GM21576 (cell line): ENCODE measurements around the gene GPR171.

ENCODE experiments used
- ATAC-seq: cut with Tn5 transposase; IDR thresholded peaks from one replicate; pipeline ENCODE4 v1.9.1; 2021; ENCODE audit warnings: mild to moderate bottlenecking, moderate library complexity; ENCODE audit not compliant: unreplicated experiment

Gene GPR171

GRCh38 chr3:151182349-151183079 lies 20.5 kb downstream of the GPR171 start:
- no peak for ATAC-seq

- ATAC-seq: no peak
Observed at GRCh38 chr3:151178208-151178845, 24.7 kb downstream of the GPR171 start.

GRCh38 chr3:151175952-151176351 lies 27.1 kb downstream of the GPR171 start:
- ATAC-seq: no peak

GRCh38 chr3:151174351-151174750 lies 28.7 kb downstream of the GPR171 start:
- no peak for ATAC-seq

- ATAC-seq: peak; percentile 54
Observed at GRCh38 chr3:151171145-151171757, 31.8 kb downstream of the GPR171 start.

GRCh38 chr3:151169948-151170679 lies 32.9 kb downstream of the GPR171 start:
- ATAC-seq: peak; percentile 44

GRCh38 chr3:151169262-151169947 lies 33.6 kb downstream of the GPR171 start:
- peak; percentile 35 for ATAC-seq

GRCh38 chr3:151168269-151169094 lies 34.5 kb downstream of the GPR171 start:
- ATAC-seq: peak; percentile 53

- no peak for ATAC-seq
Observed at GRCh38 chr3:151166161-151166560, 36.9 kb downstream of the GPR171 start.

- no peak for ATAC-seq
Observed at GRCh38 chr3:151165226-151165625, 37.8 kb downstream of the GPR171 start.

- no peak for ATAC-seq
Observed at GRCh38 chr3:151159806-151160205, 43.2 kb downstream of the GPR171 start.

- peak; percentile 90 for ATAC-seq
Observed at GRCh38 chr3:151156618-151157216, 46.3 kb downstream of the GPR171 start.

- ATAC-seq: no peak
Observed at GRCh38 chr3:151155409-151156128, 47.4 kb downstream of the GPR171 start.

GRCh38 chr3:151154566-151154965 lies 48.5 kb downstream of the GPR171 start:
- no peak for ATAC-seq

- no peak for ATAC-seq
Observed at GRCh38 chr3:151152455-151153079, 50.4 kb downstream of the GPR171 start.
